ENCODE results near the gene NSD1.

- TF ChIP-seq, protein P1, sequence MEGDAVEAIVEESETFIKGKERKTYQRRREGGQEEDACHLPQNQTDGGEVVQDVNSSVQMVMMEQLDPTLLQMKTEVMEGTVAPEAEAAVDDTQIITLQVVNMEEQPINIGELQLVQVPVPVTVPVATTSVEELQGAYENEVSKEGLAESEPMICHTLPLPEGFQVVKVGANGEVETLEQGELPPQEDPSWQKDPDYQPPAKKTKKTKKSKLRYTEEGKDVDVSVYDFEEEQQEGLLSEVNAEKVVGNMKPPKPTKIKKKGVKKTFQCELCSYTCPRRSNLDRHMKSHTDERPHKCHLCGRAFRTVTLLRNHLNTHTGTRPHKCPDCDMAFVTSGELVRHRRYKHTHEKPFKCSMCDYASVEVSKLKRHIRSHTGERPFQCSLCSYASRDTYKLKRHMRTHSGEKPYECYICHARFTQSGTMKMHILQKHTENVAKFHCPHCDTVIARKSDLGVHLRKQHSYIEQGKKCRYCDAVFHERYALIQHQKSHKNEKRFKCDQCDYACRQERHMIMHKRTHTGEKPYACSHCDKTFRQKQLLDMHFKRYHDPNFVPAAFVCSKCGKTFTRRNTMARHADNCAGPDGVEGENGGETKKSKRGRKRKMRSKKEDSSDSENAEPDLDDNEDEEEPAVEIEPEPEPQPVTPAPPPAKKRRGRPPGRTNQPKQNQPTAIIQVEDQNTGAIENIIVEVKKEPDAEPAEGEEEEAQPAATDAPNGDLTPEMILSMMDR (IDR thresholded peaks at IDR 0.05; ENCODE audit: low read depth, low read length, poor library complexity, severe bottlenecking): no peak
- TF ChIP-seq EZH2phosphoT487 (IDR thresholded peaks at IDR 0.05; ENCODE audit: borderline replicate concordance, low read length): no peak
Measured at GRCh38 chr5:177232358-177232757, 98.8 kb downstream of the NSD1 start.

All from DOHH2 (cell line).